IPS DF 4.7 (cell line): ENCODE results near the gene HIVEP1.
"Not testable (repeated sequence)": the region's sequence is repeated elsewhere in the genome, so short reads cannot be mapped to it uniquely, and the experiment has no call there.

Experiments used
- DNase-seq: peaks from one replicate; pipeline ENCODE4 v3.0.0-alpha.2; 2013; ENCODE audit warnings: low spot score; ENCODE audit errors: extremely low read depth

Gene HIVEP1

GRCh38 chr6:12083302-12083701, 71.2 kb downstream of the HIVEP1 start:
- DNase-seq: no peak

- no peak for DNase-seq
Measured at GRCh38 chr6:12083763-12084162, 71.7 kb downstream of the HIVEP1 start.

- DNase-seq: no peak
Measured at GRCh38 chr6:12084681-12085080, 72.6 kb downstream of the HIVEP1 start.

GRCh38 chr6:12088531-12088930, 76.4 kb downstream of the HIVEP1 start:
- DNase-seq: no peak

- no peak for DNase-seq
Measured at GRCh38 chr6:12090714-12091113, 78.6 kb downstream of the HIVEP1 start.

GRCh38 chr6:12092762-12093161, 80.7 kb downstream of the HIVEP1 start:
- no peak for DNase-seq

- DNase-seq: no peak
Measured at GRCh38 chr6:12094689-12095088, 82.6 kb downstream of the HIVEP1 start.

GRCh38 chr6:12096342-12096741, 84.2 kb downstream of the HIVEP1 start:
- no peak for DNase-seq

GRCh38 chr6:12097791-12098190, 85.7 kb downstream of the HIVEP1 start:
- no peak for DNase-seq

- no peak for DNase-seq
Measured at GRCh38 chr6:12099623-12100338, 87.7 kb downstream of the HIVEP1 start.

GRCh38 chr6:12101048-12101447, 88.9 kb downstream of the HIVEP1 start:
- no peak for DNase-seq

GRCh38 chr6:12101653-12102312, 89.7 kb downstream of the HIVEP1 start:
- no peak for DNase-seq

GRCh38 chr6:12102350-12102749, 90.2 kb downstream of the HIVEP1 start:
- DNase-seq: no peak

- DNase-seq: no peak
Measured at GRCh38 chr6:12103158-12103557, 91.0 kb downstream of the HIVEP1 start.

- DNase-seq: no peak
Measured at GRCh38 chr6:12105271-12105670, 93.2 kb downstream of the HIVEP1 start.

GRCh38 chr6:12108376-12108775, 96.3 kb downstream of the HIVEP1 start:
- not testable (repeated sequence) for DNase-seq

- no peak for DNase-seq
Measured at GRCh38 chr6:12110523-12111362, 98.6 kb downstream of the HIVEP1 start.

- no peak for DNase-seq
Measured at GRCh38 chr6:12111363-12111670, 99.2 kb downstream of the HIVEP1 start.

- DNase-seq: no peak
Measured at GRCh38 chr6:12112540-12113189, 100.6 kb downstream of the HIVEP1 start.

GRCh38 chr6:12113190-12113577, 101.1 kb downstream of the HIVEP1 start:
- no peak for DNase-seq

GRCh38 chr6:12114055-12114503, 102.0 kb downstream of the HIVEP1 start:
- no peak for DNase-seq

GRCh38 chr6:12115001-12115400, 102.9 kb downstream of the HIVEP1 start:
- DNase-seq: no peak
